Measurements from ENCODE around the gene ACTRT2. TPM values are rescaled to one million over a fixed set of nuclear protein-coding genes. Genes with fewer than 3 reads are reported as not detected.

The ACTRT2 gene
- total and polyA plus RNA-seq, 10 donors = not detected

GRCh38 chr1:2986549-2987305, 34.5 kb upstream of the ACTRT2 start:
- Histone ChIP-seq H3K27me3 (replicated peaks in 1 of 7) (peaks cover 0 to 9% (median 0%) of the 10 kb centered on the region in 7 donors), H3K4me1 (peaks cover 0 to 16% (median 3%) of the 10 kb centered on the region in 6 donors), H3K4me3 (no peak overlapping the region), H3K36me3 (no peaks in the 10 kb centered on the region), H3K9me3 (no peaks in the 10 kb centered on the region), H3K27ac (no peak overlapping the region)
- WGBS, 5 donors = 81 to 86% (median 83%) methylated on average over 7 to 10 of the region's 10 CpGs
- peak; percentile 31 for DNase-seq
- TF ChIP-seq CTCF (IDR thresholded peaks at IDR 0.05 in 8 of 11, conservative IDR thresholded peaks at IDR 0.05 in 3 of 11) (no peak), POLR2AphosphoS5 (IDR thresholded peaks at IDR 0.05) (no peak), POLR2A (IDR thresholded peaks at IDR 0.05) (no peak)
- intact Hi-C loops (cut with DNase I; ENCODE audit: low total_unique reads) = no loop called here

- 81 to 90% (median 85%) methylated on average over 7 to 16 of the region's 16 CpGs for WGBS, 5 donors
- Histone ChIP-seq H3K27ac (peak overlapping the region in 2 of 8 donors; percentile 59 to 67), H3K36me3 (no peaks in the 10 kb centered on the region), H3K27me3 (replicated peaks in 1 of 7) (peaks cover 0 to 9% (median 0%) of the 10 kb centered on the region in 7 donors), H3K9me3 (peaks cover 0 to 2% (median 0%) of the 10 kb centered on the region in 8 donors), H3K4me3 (no peak overlapping the region), H3K4me1 (peaks cover 0 to 16% (median 3%) of the 10 kb centered on the region in 6 donors)
- DNase-seq = no peak
- no peak for TF ChIP-seq POLR2AphosphoS5 (IDR thresholded peaks at IDR 0.05)
- no peak for TF ChIP-seq CTCF (IDR thresholded peaks at IDR 0.05 in 8 of 11, conservative IDR thresholded peaks at IDR 0.05 in 3 of 11)
- TF ChIP-seq POLR2A (IDR thresholded peaks at IDR 0.05) = no peak
- intact Hi-C loops (cut with DNase I; ENCODE audit: low total_unique reads) = no loop called here
Observed at GRCh38 chr1:2987773-2988172, 33.5 kb upstream of the ACTRT2 start.

- Histone ChIP-seq H3K4me1 (peaks cover 0 to 16% (median 3%) of the 10 kb centered on the region in 6 donors), H3K4me3 (no peak overlapping the region), H3K27me3 (replicated peaks in 1 of 7) (peaks cover 0 to 9% (median 0%) of the 10 kb centered on the region in 7 donors), H3K9me3 (peaks cover 0 to 7% (median 4%) of the 10 kb centered on the region in 8 donors), H3K36me3 (no peaks in the 10 kb centered on the region), H3K27ac (peak overlapping the region in 4 of 8 donors; percentile 10 to 67 (median 43))
- 56 to 79% (median 70%) methylated on average over 10 of the region's 10 CpGs for whole genome bisulfite sequencing, 5 donors
- intact Hi-C loops (cut with DNase I; ENCODE audit: low total_unique reads) = no loop called here
- no peak for DNase-seq
- TF ChIP-seq POLR2A (IDR thresholded peaks at IDR 0.05) (no peak), POLR2AphosphoS5 (IDR thresholded peaks at IDR 0.05) (peak; percentile 48 to 70 (median 53)), CTCF (IDR thresholded peaks at IDR 0.05 in 8 of 11, conservative IDR thresholded peaks at IDR 0.05 in 3 of 11) (peak in 1 of 11 experiments; percentile 18)
Observed at GRCh38 chr1:2988256-2988655, 33.0 kb upstream of the ACTRT2 start.

- Histone ChIP-seq H3K4me3 (no peak overlapping the region), H3K27me3 (replicated peaks in 1 of 7) (peaks cover 0 to 9% (median 0%) of the 10 kb centered on the region in 7 donors), H3K36me3 (no peaks in the 10 kb centered on the region), H3K4me1 (peaks cover 0 to 10% (median 3%) of the 10 kb centered on the region in 6 donors), H3K9me3 (peaks cover 0 to 17% (median 13%) of the 10 kb centered on the region in 8 donors), H3K27ac (no peak overlapping the region)
- 76 to 92% (median 89%) methylated on average over 2 of the region's 2 CpGs for WGBS, 5 donors
- intact Hi-C loops (cut with DNase I; ENCODE audit: low total_unique reads) = no loop called here
- TF ChIP-seq POLR2A (IDR thresholded peaks at IDR 0.05) (no peak), POLR2AphosphoS5 (IDR thresholded peaks at IDR 0.05) (no peak), CTCF (IDR thresholded peaks at IDR 0.05 in 8 of 11, conservative IDR thresholded peaks at IDR 0.05 in 3 of 11) (no peak)
- DNase-seq = no peak
Observed at GRCh38 chr1:2989185-2989584, 32.1 kb upstream of the ACTRT2 start.
